Measurements from ENCODE around the gene RNF166. TPM values are rescaled to one million over a fixed set of nuclear protein-coding genes. Genes with fewer than 3 reads are reported as not detected.

The RNF166 gene
- total and polyA plus RNA-seq, 11 donors = 9.3 to 28.5 (median 15.4) TPM

DNA sequence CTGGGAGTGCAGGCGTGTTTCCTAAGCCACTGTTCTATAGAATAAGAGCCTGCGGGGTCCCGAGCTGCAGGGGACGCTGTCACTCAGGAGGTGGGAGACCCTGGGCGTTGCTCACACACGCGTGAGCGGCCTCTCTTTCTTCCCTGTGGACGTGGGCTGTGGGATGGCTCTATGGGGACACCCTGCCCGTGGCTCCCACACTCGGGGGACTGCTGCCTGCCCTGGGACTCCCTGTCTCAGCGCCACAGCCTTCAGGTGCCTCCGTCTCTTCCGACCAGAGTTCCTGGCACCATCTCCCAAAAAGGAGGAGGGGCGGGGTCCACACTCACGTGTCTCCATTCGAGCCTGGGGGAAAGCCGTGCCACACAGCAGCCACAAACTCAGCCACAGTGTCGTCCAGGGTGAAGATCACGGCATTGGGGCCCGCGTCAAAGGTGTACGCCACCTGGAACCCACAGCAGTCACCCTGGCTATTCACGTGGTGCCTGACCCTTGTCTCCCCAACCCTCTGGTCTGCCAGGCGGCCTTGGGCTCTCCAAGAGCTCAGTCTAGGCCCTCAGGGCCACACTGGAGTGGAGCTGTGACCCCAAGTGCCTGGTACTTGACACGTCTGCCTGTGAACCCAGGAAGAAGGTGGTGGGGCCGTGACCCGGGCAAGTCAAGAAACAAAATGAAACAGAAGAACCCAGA is 51.7 kb downstream of the RNF166 start:
- Histone ChIP-seq H3K4me3 (no peak overlapping the region), H3K27ac (no peak overlapping the region), H3K9me3 (no peaks in the 10 kb centered on the region), H3K36me3 (peaks cover 0 to 46% (median 11%) of the 10 kb centered on the region in 9 donors), H3K27me3 (no peaks in the 10 kb centered on the region), H3K4me1 (peaks cover 0 to 25% (median 14%) of the 10 kb centered on the region in 12 donors)
- TF ChIP-seq, protein P1, sequence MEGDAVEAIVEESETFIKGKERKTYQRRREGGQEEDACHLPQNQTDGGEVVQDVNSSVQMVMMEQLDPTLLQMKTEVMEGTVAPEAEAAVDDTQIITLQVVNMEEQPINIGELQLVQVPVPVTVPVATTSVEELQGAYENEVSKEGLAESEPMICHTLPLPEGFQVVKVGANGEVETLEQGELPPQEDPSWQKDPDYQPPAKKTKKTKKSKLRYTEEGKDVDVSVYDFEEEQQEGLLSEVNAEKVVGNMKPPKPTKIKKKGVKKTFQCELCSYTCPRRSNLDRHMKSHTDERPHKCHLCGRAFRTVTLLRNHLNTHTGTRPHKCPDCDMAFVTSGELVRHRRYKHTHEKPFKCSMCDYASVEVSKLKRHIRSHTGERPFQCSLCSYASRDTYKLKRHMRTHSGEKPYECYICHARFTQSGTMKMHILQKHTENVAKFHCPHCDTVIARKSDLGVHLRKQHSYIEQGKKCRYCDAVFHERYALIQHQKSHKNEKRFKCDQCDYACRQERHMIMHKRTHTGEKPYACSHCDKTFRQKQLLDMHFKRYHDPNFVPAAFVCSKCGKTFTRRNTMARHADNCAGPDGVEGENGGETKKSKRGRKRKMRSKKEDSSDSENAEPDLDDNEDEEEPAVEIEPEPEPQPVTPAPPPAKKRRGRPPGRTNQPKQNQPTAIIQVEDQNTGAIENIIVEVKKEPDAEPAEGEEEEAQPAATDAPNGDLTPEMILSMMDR (IDR thresholded peaks at IDR 0.05) = no peak
- no peak for TF ChIP-seq POLR2A (IDR thresholded peaks at IDR 0.05)
- 83 to 92% (median 90%) methylated on average over 8 to 28 of the region's 28 CpGs for WGBS, 4 donors
- intact Hi-C loops (cut with DNase I) = loop anchor here in 2 of 10 donors (5.0 kb wide), 2 partner anchors 48 to 57 kb away; no protein-coding TSS in a partner anchor
- DNase-seq (no peak), ATAC-seq (no peak)

DNA sequence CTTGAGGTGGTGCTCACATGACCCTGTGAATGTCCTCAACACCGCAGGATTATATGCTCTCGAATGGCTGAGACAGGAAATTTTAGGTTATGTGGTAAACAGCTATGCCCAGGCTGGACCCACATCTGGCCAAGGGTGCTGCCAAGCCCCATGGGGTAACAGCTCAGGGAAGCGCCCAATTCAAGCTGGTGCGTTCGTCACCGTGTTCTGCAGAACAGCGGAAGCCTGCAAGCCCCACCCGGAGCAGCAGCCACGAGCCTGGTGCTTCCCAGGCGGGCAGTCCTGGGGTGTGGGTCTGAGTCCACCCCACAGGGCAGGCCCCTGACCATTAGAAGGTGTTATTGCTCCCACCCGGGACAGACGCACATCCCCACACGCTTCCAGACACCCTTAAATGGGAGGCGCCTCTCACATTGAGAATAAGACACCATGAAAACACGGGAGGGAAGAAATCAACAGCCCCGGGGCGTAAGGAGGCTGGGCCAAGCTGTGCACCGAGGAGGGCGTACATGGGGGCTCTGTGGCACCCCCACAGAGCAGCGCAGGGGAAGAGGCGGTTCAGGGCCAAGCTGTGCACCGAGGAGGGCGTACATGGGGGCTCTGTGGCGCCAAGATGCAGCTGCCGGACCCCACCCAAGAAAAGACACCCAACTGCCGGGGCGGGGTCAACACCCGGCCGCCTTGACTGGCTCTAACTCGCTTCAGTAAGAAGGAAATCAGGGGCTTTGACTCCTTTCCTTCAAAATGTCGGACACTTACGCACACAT is 52.4 kb downstream of the RNF166 start:
- peaks cover 0 to 47% (median 11%) of the 10 kb centered on the region in 9 donors for H3K36me3 ChIP-seq
- no peak for TF ChIP-seq POLR2A (IDR thresholded peaks at IDR 0.05)
- TF ChIP-seq, protein P1 (IDR thresholded peaks at IDR 0.05) = no peak

DNA sequence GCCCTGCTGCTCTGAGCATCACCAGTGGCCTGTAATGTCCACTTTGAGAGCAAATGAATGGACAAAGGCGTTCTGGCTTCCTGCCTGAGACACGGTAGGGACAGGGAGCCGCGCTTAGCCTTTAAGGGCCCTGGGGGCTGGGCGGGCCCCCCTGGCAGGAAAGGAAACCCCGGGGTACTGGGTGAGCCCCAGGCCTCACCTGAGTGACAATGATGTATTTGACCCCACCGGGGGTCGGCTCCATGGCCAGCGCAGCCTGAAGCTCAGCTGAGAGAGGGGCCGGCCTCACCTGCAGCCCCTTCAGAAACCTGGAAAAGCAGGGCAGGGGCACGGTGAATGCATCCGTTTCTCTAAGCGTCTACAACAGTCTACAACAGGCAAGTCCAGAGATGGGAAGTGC is 53.1 kb downstream of the RNF166 start:
- Histone ChIP-seq H3K36me3 (peaks cover 0 to 48% (median 11%) of the 10 kb centered on the region in 9 donors), H3K4me3 (no peak overlapping the region), H3K27ac (no peak overlapping the region), H3K4me1 (peaks cover 0 to 34% (median 14%) of the 10 kb centered on the region in 12 donors), H3K27me3 (no peaks in the 10 kb centered on the region), H3K9me3 (no peaks in the 10 kb centered on the region)
- TF ChIP-seq, protein P1 (IDR thresholded peaks at IDR 0.05) = no peak
- no peak for TF ChIP-seq POLR2A (IDR thresholded peaks at IDR 0.05)
- intact Hi-C loops (cut with DNase I) = loop anchor here in 2 of 10 donors (5.0 kb wide), 2 partner anchors 49 to 56 kb away; no protein-coding TSS in a partner anchor
- 88 to 90% (median 89%) methylated on average over 13 of the region's 13 CpGs for WGBS, 4 donors
- ATAC-seq (no peak), DNase-seq (no peak)

More for the DNA sequence above, 52.4 kb downstream of the RNF166 start:
- no peaks in the 10 kb centered on the region for H3K9me3 ChIP-seq
- peaks cover 0 to 28% (median 14%) of the 10 kb centered on the region in 12 donors for H3K4me1 ChIP-seq
- no peaks in the 10 kb centered on the region for H3K27me3 ChIP-seq
- H3K27ac ChIP-seq = no peak overlapping the region
- intact Hi-C loops (cut with DNase I) = loop anchor here in 2 of 10 donors (5.0 kb wide), 2 partner anchors 49 to 56 kb away; no protein-coding TSS in a partner anchor
- H3K4me3 ChIP-seq = no peak overlapping the region
- DNase-seq (no peak), ATAC-seq (no peak)
- 84 to 92% (median 89%) methylated on average over 25 to 32 of the region's 32 CpGs for WGBS, 4 donors

DNA sequence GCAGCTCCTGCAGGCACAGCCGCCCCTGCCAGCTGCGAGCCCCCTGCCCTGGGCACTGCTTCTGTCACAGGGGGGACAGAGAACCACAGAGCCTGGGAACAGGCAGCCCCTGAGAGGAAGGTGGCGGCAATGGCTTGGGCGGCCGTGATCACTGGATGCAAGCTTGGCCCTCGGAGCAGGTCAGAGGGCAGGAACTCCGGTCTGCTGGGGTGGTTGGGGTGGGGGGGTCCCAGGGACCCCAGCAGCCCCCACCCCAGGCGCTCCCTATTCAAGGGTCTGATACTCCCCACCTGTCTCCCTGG is 53.5 kb downstream of the RNF166 start:
- WGBS, 4 donors = 91 to 98% (median 97%) methylated on average over 7 to 8 of the region's 8 CpGs
- DNase-seq (no peak), ATAC-seq (no peak)
- no peaks in the 10 kb centered on the region for H3K27me3 ChIP-seq
- H3K9me3 ChIP-seq = no peaks in the 10 kb centered on the region
- TF ChIP-seq, protein P1 (IDR thresholded peaks at IDR 0.05) = no peak
- no peak for TF ChIP-seq POLR2A (IDR thresholded peaks at IDR 0.05)
- no peak overlapping the region for H3K4me3 ChIP-seq
- peaks cover 0 to 38% (median 14%) of the 10 kb centered on the region in 12 donors for H3K4me1 ChIP-seq
- H3K36me3 ChIP-seq = peaks cover 0 to 44% (median 11%) of the 10 kb centered on the region in 9 donors
- intact Hi-C loops (cut with DNase I) = loop anchor here in 2 of 10 donors (5.0 kb wide), 2 partner anchors 50 to 55 kb away; no protein-coding TSS in a partner anchor
- no peak overlapping the region for H3K27ac ChIP-seq
